OCI-LY7 (cell line): ENCODE results near the gene SFXN5.

Experiments used
- EZH2phosphoT487 ChIP-seq: fragments of 200-600 bp; sonication (generic); IDR thresholded peaks from 2 replicates; pipeline ENCODE4 v1.6.1; 2018; ENCODE audit warnings: low read depth, borderline replicate concordance, mild to moderate bottlenecking, mixed run types, antibody characterized with exemption, low read length, moderate library complexity, mixed read lengths
- TF ChIP-seq, protein P1 (sequence below): fragments of 200-600 bp; sonication (generic); conservative IDR thresholded peaks from 2 replicates; pipeline ENCODE4 v1.5.1; 2014; ENCODE audit warnings: mild to moderate bottlenecking, antibody characterized with exemption, low read length, moderate library complexity, mixed read lengths

DNA sequence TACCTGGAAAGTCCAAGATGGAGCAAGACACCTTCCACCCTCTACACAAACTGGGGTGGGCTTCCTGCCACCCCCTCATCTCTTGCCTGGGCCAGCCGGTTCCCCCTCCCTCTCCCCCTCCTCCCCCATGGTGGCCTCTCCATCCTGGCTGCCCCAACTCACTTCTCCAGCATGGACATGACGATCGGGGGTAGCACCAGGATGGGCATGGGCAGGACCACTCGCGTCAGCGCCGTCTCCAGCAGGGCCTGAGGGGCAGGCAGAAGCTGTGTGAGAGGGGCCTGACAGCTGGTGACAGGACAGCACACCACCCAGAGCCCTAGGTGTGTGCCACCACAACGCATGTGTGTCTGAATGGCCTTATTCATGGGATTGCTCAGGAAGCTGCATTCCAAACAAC, 103.2 kb downstream of the SFXN5 start:
- TF ChIP-seq, protein P1, sequence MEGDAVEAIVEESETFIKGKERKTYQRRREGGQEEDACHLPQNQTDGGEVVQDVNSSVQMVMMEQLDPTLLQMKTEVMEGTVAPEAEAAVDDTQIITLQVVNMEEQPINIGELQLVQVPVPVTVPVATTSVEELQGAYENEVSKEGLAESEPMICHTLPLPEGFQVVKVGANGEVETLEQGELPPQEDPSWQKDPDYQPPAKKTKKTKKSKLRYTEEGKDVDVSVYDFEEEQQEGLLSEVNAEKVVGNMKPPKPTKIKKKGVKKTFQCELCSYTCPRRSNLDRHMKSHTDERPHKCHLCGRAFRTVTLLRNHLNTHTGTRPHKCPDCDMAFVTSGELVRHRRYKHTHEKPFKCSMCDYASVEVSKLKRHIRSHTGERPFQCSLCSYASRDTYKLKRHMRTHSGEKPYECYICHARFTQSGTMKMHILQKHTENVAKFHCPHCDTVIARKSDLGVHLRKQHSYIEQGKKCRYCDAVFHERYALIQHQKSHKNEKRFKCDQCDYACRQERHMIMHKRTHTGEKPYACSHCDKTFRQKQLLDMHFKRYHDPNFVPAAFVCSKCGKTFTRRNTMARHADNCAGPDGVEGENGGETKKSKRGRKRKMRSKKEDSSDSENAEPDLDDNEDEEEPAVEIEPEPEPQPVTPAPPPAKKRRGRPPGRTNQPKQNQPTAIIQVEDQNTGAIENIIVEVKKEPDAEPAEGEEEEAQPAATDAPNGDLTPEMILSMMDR, result no peak
- TF ChIP-seq EZH2phosphoT487, result no peak
